ENCODE data around the gene COL23A1.
"Not testable (repeated sequence)": the region's sequence is repeated elsewhere in the genome, so short reads cannot be mapped to it uniquely, and the experiment has no call there.

The COL23A1 gene

GRCh38 chr5:178378527-178379484 is 211.4 kb downstream of the COL23A1 start:
- DNase-seq (ENCODE audit: low read depth): no peak

- no peak for DNase-seq (ENCODE audit: low read depth)
These were observed 212.5 kb downstream of the COL23A1 start for GRCh38 chr5:178377583-178378270.

DNA sequence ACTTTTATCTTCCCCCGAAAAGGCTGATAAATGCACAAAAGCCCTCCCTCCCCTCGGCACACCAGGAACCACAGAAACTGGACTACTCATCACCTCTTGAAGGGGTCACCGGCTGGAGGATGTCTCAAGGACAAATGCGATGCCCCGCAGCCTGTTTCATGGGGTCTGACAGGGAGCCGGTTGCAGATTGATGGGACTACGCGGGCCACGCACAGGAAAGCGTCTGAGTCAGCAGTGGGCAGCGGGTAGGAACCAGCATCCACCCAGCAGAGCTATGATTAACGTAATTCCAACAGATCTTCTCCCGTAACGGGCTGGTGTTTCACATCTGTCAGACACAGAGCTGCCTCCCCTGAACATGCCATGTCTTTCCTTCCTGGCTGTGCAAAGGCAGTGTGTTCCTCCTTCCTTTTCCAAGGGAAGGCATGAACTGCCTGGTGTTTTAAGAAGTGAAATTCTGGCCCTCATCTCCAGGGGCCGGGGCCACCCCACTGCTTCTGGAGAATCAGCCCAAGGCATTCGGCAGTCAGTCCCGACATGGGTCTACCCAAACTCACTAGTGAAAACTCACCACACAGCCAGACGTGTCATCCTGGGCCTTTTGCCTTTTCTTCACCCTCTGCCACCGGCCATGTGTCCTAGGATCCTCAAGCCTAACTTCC is 213.1 kb downstream of the COL23A1 start:
- no peak for DNase-seq (ENCODE audit: low read depth)

GRCh38 chr5:178375348-178375747 is 214.8 kb downstream of the COL23A1 start:
- no peak for DNase-seq (ENCODE audit: low read depth)

DNA sequence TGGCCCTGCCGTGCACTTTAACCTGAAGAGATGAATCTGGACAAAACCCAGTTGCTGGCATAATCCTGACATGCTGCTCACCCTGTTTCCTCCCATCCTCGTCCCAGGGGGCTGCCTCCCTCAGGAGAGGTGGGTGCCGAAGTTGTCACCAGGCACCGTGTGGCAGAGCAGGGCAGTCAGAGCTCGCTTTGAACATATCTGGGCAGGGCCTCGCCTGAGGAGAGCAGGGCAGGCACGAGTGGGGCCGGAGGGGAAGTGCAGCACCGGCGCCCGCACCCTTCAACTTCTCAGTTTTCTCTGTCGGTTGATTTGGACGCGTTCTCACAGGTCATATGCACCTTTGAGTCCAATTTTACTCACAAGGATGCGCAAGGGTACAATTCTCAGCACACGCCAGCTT is 216.5 kb downstream of the COL23A1 start:
- no peak for DNase-seq (ENCODE audit: low read depth)

DNA sequence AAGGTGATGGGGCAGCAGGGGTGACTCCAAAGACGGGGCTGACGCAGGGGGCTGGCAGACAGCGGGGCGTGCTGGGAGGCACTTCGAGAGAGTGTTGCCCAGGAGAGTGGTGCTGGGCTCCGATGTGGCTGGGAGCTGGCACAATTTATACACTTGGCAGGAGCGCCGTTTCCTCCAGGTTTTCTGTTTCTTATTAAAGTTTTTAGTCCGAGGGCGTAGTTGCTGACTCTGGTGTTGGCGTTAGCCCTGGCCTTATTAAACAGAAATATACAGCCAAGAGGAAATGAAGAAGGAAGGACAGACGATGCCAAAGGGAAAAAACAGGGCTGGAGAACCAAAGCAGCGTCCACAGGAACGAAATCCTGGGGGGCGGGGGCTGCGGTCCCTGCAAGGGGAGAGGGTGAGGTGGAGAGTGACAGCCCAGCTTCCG is 218.0 kb downstream of the COL23A1 start:
- DNase-seq (ENCODE audit: low read depth): no peak

DNA sequence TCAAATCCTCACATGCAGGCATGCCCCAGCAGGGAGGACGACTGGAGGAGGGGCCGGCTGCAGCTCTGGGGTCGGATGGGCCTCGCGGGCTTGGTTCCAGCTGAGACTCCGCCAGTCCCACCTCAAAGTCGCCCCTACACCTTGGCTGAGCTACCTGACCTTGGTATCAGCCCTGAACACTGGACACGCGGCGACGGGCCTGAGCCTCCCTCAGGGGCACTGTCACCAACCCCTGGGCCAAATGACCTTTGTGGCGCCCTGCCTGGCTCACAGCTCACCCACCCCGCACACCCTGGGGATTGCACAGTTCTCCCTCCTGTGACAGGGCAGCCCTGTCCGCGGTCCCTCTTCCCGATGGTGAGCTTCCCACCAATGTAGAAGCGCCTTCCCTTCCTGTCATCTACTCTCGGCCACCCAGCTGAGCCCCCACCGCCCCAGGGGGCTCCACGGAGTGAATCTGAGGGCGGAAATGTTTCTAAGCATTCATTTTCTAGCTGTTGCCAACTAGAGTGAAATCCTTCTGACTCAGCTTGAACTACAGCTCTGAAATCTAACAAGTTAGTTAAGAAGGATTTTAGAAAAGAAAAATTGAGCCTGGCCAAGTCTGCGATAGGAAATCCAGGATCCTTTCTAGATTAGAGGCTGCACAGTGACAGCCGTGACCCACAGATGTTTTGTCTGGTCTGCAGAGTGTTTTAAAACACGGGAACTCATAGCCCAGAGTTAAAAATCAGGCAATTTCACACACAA is 218.7 kb downstream of the COL23A1 start:
- no peak for DNase-seq (ENCODE audit: low read depth)

- no peak for DNase-seq (ENCODE audit: low read depth)
These were observed 220.1 kb downstream of the COL23A1 start for GRCh38 chr5:178370102-178370501.

GRCh38 chr5:178369469-178369868 is 220.7 kb downstream of the COL23A1 start:
- not testable (repeated sequence) for DNase-seq (ENCODE audit: low read depth)

GRCh38 chr5:178368716-178369300 is 221.4 kb downstream of the COL23A1 start:
- DNase-seq (ENCODE audit: low read depth): no peak

GRCh38 chr5:178368274-178368673 is 221.9 kb downstream of the COL23A1 start:
- DNase-seq (ENCODE audit: low read depth): no peak

GRCh38 chr5:178367736-178368120 is 222.5 kb downstream of the COL23A1 start:
- DNase-seq (ENCODE audit: low read depth): no peak

- no peak for DNase-seq (ENCODE audit: low read depth)
These were observed 223.0 kb downstream of the COL23A1 start for GRCh38 chr5:178366998-178367735.

DNA sequence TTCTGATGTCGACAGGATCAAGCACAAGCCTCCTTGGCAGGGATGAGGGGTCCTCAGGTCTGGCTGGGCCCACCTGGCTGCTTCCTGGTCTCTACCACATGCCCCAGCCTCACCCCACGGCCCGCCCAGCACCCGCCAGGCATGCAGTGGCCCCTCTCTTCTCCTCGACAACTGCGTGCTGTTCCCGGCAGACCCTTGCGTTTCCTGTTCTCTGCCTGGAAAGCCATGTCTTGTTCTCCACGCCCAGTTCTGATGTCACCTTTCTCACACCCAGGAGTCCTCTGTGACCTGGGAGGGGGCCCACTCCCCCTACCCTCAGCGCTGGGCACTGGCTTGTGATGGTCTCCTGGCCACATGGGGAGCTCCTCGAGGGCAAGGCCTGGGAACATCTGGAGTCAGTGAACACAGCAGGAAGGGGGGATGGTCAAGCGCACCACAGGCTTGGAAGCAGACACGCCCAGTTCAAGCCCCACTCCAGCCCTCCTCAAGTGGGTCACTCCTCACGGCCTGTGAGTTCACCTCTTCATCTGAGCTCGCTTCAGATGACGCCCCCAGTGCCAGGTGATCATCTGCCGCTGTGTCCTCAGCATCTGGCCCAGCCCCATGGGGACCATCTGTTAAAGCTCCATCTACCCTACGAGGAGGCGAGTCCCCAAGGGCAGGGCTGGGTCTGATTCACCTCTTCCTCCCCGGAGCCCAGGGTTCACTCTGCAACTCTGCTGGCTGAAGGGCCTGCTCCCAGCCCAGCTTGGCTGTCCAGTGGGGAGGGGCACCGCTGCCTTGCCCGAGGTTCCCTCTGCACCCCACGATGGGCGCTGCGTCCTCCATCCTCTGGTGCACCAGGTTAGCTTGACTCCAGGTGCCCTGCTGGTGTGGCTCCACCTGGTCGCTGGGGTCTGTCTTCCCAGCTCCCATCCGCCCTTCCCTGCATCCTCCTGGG is 224.4 kb downstream of the COL23A1 start:
- no peak for DNase-seq (ENCODE audit: low read depth)

- DNase-seq (ENCODE audit: low read depth): no peak
These were observed 225.9 kb downstream of the COL23A1 start for GRCh38 chr5:178364326-178364675.

GRCh38 chr5:178363501-178364325 is 226.5 kb downstream of the COL23A1 start:
- DNase-seq (ENCODE audit: low read depth): no peak

- no peak for DNase-seq (ENCODE audit: low read depth)
These were observed 228.3 kb downstream of the COL23A1 start for GRCh38 chr5:178361657-178362445.

GRCh38 chr5:178360926-178361235 is 229.3 kb downstream of the COL23A1 start:
- no peak for DNase-seq (ENCODE audit: low read depth)

Measured in T follicular helper cell (primary cell).